Keratinocyte (primary cell): ENCODE data around the gene SPTBN5. TPM values are rescaled to one million over a fixed set of nuclear protein-coding genes. Genes with fewer than 3 reads are reported as not detected.

Source experiments
- DNase-seq: peaks from one replicate; pipeline ENCODE4 v3.0.0-alpha.2; 2011; ENCODE audit warnings: low read depth, missing footprints, low spot score
- FAIRE-seq: peaks from 2 replicates; lab custom pipeline; 2011; peaks lifted over from hg19 to GRCh38; lab: Jason Lieb, UNC
- H2AFZ ChIP-seq: 2 replicates; pipeline ENCODE4 v1.6.0; 2012; ENCODE audit warnings: low read length, control low read depth, inconsistent platforms; ENCODE audit not compliant: control insufficient read depth
- H3K27ac ChIP-seq: 2 replicates; pipeline ENCODE4 v1.5.1; 2011; ENCODE audit warnings: low read length; ENCODE audit not compliant: control insufficient read depth, insufficient read depth
- H3K27me3 ChIP-seq: 3 replicates; pipeline ENCODE4 v1.6.0; 2011; ENCODE audit warnings: low read length; ENCODE audit not compliant: control insufficient read depth, insufficient read depth; ENCODE audit errors: extremely low read depth
- H3K36me3 ChIP-seq, 2 experiments: 2 replicates in 1 of 2; 3 replicates in 1 of 2; pipeline ENCODE4 v1.5.1; 2011; ENCODE audit warnings: low read length in 2 of 2, mild to moderate bottlenecking in 1 of 2; ENCODE audit not compliant: control insufficient read depth in 2 of 2, insufficient read depth in 2 of 2; ENCODE audit errors: extremely low read depth in 1 of 2
- H3K4me1 ChIP-seq: 3 replicates; pipeline ENCODE4 v1.5.1; 2011; ENCODE audit warnings: low read length; ENCODE audit not compliant: control insufficient read depth, insufficient read depth; ENCODE audit errors: extremely low read depth
- H3K4me2 ChIP-seq: 3 replicates; pipeline ENCODE4 v1.6.0; 2011; ENCODE audit warnings: low read depth, low read length; ENCODE audit not compliant: control insufficient read depth, insufficient read depth; ENCODE audit errors: extremely low read depth
- H3K4me3 ChIP-seq, 3 experiments: fragments of 200-600 bp in 1 of 3; sonication (generic) in 1 of 3; 2 replicates in 2 of 3; 3 replicates in 1 of 3; pipeline ENCODE4 v1.5.1; 2011 to 2016; ENCODE audit warnings: low read length in 3 of 3, mild to moderate bottlenecking in 3 of 3, control low read depth in 2 of 3, inconsistent platforms in 1 of 3, low read depth in 1 of 3, mixed read lengths in 1 of 3, mixed run types in 1 of 3, moderate library complexity in 1 of 3; ENCODE audit not compliant: control insufficient read depth in 2 of 3, insufficient read depth in 2 of 3; ENCODE audit errors: extremely low read depth in 1 of 3
- H3K79me2 ChIP-seq: 2 replicates; pipeline ENCODE4 v1.6.0; 2012; ENCODE audit warnings: low read length; ENCODE audit not compliant: control insufficient read depth, insufficient read depth
- H3K9ac ChIP-seq: 3 replicates; pipeline ENCODE4 v1.6.0; 2011; ENCODE audit warnings: low read length; ENCODE audit not compliant: control insufficient read depth, insufficient read depth; ENCODE audit errors: extremely low read depth
- H3K9me1 ChIP-seq: 3 replicates; pipeline ENCODE4 v1.6.0; 2011; ENCODE audit warnings: low read length; ENCODE audit not compliant: control insufficient read depth, insufficient read depth; ENCODE audit errors: extremely low read depth
- H3K9me3 ChIP-seq: 2 replicates; pipeline ENCODE4 v1.5.1; 2012; ENCODE audit warnings: low read depth, low read length; ENCODE audit not compliant: control insufficient read depth
- H4K20me1 ChIP-seq: 3 replicates; pipeline ENCODE4 v1.6.0; 2011; ENCODE audit warnings: low read length; ENCODE audit not compliant: control insufficient read depth, insufficient read depth; ENCODE audit errors: extremely low read depth
- EZH2 ChIP-seq: IDR thresholded peaks from one replicate; pipeline ENCODE4 v1.6.1; 2012; ENCODE audit warnings: inconsistent platforms, mild to moderate bottlenecking, low read length, moderate library complexity
- dilution Hi-C: fragments of 300-500 bp; cut with MboI; formaldehyde crosslinking; loops from one replicate; pipeline ENCODE4 v1.7.0; 2020; ENCODE audit warnings: low sequenced_read_pairs; ENCODE audit not compliant: extremely low pct_ligation_motif_present
- polyA plus RNA-seq, 5 experiments: library from polyadenylated mRNA; depleted of rRNA in 3 of 5; stranded (reverse) in 3 of 5; stranded (forward) in 1 of 5; unstranded in 1 of 5; fragments of >200 nt; gene quantifications; 1 replicate in 1 of 5; 2 replicates in 3 of 5; 3 replicates in 1 of 5; pipeline versions ENCODE4 v1.2.1 to v1.2.3, GENCODE V29; 2011 to 2012; ENCODE audit warnings: missing spikeins in 2 of 5, low read depth in 1 of 5, low replicate concordance in 1 of 5
- TF ChIP-seq, protein P1 (sequence below), 3 experiments: IDR thresholded peaks in 1 of 3; conservative IDR thresholded peaks in 1 of 3; optimal IDR thresholded peaks in 1 of 3; 2 replicates in 2 of 3; 3 replicates in 1 of 3; pipeline versions ENCODE3 to v1.5.1; 2011; ENCODE audit warnings: low read length in 3 of 3, mild to moderate bottlenecking in 3 of 3, moderate library complexity in 2 of 3, control low read depth in 1 of 3, inconsistent platforms in 1 of 3; ENCODE audit not compliant: insufficient read depth in 2 of 3; ENCODE audit errors: extremely low read depth in 1 of 3

SPTBN5 gene
- polyA plus RNA-seq, 1 donor (not counting 4 experiments of a cell fraction or from before 2014, with no cell fraction given): 0.66 TPM

DNA sequence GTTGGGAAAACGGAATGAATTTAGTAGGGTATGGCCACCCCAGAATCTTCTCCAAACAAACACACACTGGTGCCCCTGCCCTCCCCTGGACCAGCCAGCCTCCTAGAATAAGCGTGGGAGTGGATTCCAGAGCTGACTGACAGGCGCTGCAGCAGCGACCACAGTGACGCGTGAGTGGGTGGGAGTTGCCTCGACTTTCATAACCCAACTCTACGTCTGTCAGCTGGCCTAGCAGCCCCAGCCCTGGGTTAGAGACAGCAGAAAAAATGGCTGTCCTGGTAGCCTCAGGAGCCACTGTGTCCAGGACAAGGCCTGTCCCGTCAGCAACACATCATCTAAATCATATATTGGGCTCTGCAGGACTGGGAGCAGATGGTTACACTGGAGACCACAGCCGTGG is 45.2 kb downstream of the SPTBN5 start:
- peaks cover 22% of the 10 kb centered on the region for H3K4me1 ChIP-seq
- no peak for FAIRE-seq
- H4K20me1 ChIP-seq: no peaks in the 10 kb centered on the region
- no peak overlapping the region for H2AFZ ChIP-seq
- dilution Hi-C loops: no loop called here
- no peak for TF ChIP-seq EZH2
- TF ChIP-seq, protein P1, sequence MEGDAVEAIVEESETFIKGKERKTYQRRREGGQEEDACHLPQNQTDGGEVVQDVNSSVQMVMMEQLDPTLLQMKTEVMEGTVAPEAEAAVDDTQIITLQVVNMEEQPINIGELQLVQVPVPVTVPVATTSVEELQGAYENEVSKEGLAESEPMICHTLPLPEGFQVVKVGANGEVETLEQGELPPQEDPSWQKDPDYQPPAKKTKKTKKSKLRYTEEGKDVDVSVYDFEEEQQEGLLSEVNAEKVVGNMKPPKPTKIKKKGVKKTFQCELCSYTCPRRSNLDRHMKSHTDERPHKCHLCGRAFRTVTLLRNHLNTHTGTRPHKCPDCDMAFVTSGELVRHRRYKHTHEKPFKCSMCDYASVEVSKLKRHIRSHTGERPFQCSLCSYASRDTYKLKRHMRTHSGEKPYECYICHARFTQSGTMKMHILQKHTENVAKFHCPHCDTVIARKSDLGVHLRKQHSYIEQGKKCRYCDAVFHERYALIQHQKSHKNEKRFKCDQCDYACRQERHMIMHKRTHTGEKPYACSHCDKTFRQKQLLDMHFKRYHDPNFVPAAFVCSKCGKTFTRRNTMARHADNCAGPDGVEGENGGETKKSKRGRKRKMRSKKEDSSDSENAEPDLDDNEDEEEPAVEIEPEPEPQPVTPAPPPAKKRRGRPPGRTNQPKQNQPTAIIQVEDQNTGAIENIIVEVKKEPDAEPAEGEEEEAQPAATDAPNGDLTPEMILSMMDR (optimal IDR thresholded peaks at IDR 0.05 in 1 of 3, IDR thresholded peaks at IDR 0.05 in 1 of 3, conservative IDR thresholded peaks at IDR 0.05 in 1 of 3; ENCODE audit: extremely low read depth in 1 of 3, insufficient read depth in 2 of 3, low read length in 3 of 3): no peak
- no peak overlapping the region for H3K4me3 ChIP-seq
- H3K27ac ChIP-seq: no peak overlapping the region
- peaks cover 8% of the 10 kb centered on the region for H3K27me3 ChIP-seq
- no peak for DNase-seq
- H3K4me2 ChIP-seq: no peak overlapping the region
- no peaks in the 10 kb centered on the region for H3K9me1 ChIP-seq
- no peaks in the 10 kb centered on the region for H3K9me3 ChIP-seq
- no peaks in the 10 kb centered on the region for H3K79me2 ChIP-seq
- no peak overlapping the region for H3K9ac ChIP-seq
- H3K36me3 ChIP-seq: peaks cover 19 to 28% of the 10 kb centered on the region in 2 experiments

DNA sequence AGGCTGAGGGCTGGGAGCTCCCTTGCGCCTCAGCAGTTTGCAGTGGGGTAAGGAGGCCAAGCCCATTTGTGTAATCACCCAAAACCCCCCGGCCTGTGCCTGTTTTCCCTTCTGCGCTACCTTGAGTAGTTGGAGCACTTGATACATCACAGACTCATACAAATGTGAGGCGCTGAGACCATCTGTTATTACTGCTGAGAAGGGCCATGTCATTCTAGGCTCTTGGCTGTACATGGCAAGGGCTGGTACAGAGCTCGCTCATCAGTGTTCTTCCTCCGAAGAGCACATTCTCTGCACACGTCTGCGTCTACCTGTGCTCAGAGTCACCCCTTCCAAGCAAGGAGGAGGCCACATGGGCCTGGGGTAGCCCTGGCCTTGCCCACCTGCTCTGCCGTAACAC is 45.9 kb downstream of the SPTBN5 start:
- dilution Hi-C loops: no loop called here
- Histone ChIP-seq H3K4me1 (peaks cover 22% of the 10 kb centered on the region), H3K27ac (no peak overlapping the region), H3K4me2 (no peak overlapping the region), H3K9me3 (no peaks in the 10 kb centered on the region), H3K9me1 (no peaks in the 10 kb centered on the region), H4K20me1 (no peaks in the 10 kb centered on the region), H3K4me3 (no peak overlapping the region), H3K27me3 (peaks cover 6% of the 10 kb centered on the region), H3K36me3 (peaks cover 19 to 28% of the 10 kb centered on the region in 2 experiments), H2AFZ (no peak overlapping the region), H3K9ac (no peak overlapping the region), H3K79me2 (no peaks in the 10 kb centered on the region)
- FAIRE-seq (no peak), DNase-seq (no peak)
- TF ChIP-seq EZH2: no peak
- TF ChIP-seq, protein P1 (optimal IDR thresholded peaks at IDR 0.05 in 1 of 3, IDR thresholded peaks at IDR 0.05 in 1 of 3, conservative IDR thresholded peaks at IDR 0.05 in 1 of 3; ENCODE audit: extremely low read depth in 1 of 3, insufficient read depth in 2 of 3, low read length in 3 of 3): no peak
